GM21786 (cell line): ENCODE measurements around the gene GPRC5A.

ENCODE experiments used
- ATAC-seq: cut with Tn5 transposase; IDR thresholded peaks from one replicate; pipeline ENCODE4 v1.9.1; 2021; ENCODE audit not compliant: unreplicated experiment

The GPRC5A gene

DNA sequence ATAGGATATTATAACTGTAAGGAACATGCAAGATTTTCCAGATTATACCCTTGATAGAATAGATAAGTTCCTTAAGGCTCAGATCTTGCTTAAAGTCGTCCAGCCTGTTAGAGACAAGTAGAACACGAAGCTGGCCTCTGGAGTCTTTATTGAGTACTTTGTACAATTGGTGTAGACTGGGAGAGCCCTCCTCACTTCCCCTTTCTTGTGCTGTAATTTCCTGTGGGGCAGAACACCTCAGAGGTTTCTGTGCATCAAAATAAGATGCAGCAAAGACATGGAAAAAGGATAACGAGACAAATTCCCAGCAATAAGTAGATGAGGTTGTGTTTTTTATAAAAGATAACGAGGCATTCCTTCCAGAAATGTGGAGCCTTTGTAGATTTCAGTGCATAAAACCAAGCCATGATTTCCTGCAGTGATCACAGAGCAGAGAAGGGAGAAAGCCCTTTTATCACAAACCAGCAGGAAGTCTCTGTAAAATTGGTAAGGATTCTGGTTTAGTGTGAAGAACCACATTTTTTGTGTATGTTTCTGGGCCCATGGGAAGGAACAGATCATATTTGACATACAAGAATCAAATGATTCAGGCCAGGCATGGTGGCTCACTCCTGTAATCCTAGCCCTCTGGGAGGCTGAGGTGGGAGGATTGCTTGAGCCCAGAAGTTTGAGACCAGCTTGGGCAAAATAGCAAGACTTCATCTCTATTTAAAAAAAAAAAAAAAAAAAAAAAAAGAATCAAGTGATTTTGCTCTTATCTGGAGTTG, 18.0 kb downstream of the GPRC5A start:
- ATAC-seq: peak; percentile 55

DNA sequence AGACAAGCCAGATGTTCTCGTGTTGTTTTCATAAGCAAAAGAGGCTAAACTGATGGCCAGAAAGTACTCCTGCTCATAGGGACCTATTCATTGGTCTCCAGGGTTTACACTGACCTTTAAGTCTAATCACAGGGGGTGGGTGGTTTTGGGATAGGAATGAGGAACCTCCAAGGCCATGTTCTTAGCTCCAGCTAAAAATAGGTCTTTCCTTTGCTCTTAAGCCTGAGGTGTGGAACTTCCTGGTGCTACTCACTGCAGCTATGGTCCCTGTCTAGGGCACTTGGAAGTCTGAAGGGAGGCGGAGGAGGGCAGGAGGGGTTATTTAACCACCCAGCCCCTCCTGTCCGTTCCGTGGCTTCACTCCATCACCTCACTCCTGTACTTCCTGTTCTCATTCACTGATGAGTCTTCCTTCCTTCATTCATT, 18.6 kb downstream of the GPRC5A start:
- ATAC-seq: no peak

DNA sequence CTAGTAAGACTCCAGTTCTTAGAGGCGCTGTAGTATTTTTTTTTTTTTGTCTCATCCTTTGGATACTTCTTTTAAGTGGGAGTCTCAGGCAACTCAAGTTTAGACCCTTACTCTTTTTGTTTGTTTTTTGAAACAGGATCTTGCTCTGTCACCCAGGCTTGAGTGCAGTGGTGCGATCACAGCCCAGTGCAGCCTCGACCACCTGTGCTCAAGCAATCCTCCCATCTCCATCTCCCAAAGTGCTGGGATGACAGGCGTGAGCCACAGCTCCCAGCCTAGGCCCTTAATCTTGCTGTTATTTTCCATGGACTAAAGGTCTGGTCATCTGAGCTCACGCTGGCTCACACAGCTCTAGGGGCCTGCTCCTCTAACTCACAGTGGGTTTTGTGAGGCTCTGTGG, 21.3 kb downstream of the GPRC5A start:
- ATAC-seq: no peak

DNA sequence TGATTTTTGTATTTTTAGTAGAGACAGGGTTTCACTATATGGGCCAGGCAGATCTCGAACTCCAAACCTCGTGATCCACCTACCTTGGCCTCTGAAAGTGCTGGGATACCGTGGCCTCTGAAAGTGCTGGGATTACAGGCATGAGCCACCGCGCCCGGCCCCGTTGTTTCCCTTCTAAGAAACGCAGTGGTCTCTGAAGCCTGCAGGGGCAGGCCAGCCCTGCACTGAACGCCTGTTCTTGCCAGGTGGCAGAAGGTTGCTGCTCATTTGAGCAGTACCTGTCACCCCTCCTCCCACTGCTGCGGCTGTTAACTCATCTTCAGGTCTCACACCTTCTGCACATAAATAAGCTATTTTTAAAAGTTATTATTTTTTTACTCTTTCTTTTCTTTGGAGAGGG, 24.3 kb downstream of the GPRC5A start:
- ATAC-seq: no peak

DNA sequence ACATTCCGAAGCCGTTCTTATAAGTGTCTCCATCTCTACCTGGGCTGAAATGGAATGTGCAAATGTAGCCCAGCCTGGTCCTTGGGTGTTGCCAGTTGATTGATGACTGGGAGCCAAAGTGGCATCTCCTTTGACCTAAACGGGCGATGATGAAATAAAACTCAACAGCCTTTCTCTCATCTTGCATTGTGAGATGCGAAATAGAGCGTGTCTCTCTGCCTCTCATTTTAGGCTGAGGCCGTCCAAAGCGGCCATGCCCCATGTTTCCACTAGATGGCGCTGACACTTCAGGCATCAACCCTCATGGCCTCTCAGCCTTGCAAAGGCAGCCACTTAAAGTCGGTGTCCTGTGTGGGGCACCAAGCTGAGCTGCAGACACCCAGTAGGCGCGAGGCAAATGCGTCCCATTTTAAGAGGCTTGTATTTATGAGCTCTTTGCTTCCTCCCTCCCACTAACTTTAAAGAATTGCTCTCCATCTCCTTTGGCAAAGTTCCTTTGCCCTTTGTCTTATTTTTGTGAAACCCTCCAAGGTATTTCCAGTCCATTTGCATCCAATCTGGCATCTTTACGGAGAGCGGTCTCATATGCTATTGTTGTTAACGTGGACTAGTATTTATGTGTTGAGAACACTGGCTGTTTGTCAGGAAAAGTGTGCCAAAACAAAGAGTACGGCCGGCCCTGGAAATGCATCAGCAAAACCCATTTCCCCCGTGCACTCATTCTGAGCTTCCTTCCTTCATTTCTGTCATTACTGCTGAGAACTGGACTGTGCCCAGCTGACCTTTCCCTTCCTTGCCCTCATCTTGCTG, 25.0 kb downstream of the GPRC5A start:
- ATAC-seq: peak; percentile 97

DNA sequence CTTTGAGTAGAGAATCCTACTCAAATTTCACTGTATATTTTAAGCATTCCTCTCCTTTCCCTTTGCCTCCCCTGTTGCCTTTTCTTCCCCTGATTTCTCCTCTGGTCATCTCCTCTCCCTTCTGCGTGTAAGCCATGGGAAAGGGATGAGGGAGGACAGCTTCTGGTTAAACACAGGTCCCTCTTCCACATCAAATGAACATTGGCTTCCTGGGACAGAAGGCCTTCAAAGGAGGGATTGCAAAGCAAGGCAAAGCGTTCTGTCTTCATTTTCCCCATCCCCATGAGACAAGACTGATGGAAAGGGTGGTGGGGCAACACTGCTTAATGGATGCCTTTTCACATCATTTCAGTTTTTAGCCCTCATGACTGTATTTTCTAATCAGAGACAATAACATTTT, 26.2 kb downstream of the GPRC5A start:
- ATAC-seq: no peak

DNA sequence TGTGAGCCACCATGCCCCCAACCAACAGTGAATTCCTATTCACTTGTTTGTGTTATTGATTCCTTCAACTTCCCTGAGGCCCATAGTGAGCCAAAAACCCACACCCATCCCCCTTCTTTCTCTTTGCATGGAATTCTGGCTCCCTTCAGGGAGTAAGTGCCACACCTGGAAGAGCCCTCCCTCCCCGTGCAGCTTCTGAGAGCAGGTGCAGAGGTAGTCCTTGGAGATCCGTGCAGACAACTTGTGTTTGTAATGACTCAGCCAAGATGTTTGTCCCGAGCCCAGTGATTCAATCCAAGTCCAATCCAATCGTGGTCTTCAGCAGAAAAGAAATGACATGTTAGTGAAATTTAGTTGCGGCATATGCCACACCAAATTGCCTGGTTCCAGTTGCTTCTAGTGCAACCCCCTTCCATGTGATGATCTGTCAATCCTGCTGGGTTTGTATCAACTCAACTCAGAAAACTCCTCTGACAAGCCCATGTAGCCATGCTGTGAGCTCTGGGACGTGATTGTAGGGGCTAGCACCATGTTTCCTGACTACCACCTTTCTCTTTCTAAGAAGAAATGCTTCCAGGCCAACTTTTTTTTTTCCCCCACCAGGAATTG, 27.5 kb downstream of the GPRC5A start:
- no peak for ATAC-seq

DNA sequence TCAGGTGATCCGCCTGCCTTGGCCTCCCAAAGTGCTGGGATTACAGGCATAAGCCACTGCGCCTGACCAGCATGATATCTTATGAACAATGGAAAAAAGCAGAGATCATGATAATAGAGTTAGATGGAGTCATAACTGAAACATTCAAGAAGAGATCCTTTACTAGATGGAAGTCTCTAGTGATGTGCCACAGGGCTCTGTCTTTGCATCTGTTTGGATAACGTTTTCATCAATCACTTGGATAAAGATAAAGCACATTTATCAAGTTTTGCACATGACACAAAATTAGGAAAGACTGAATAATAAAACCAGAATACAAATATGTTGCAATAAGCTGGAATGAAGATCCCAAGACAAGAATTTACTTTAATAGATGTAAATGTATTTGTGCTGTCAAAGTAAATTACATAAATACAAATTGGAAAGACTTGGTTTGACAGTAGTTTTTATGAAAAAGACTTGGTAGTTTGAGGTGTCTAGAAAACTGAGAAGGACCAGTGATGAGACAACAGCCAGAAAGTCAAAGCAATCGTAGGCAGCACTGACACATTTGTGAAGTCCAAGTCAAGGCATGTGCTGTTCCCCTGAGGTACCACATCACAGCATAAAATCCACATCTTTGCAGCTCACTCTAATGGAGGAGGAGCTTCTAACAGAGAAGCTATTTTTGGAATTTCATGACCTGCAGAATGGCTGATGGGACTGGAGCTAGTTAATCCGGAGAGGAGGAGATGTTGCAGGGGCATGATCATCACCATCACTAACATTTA, 28.5 kb downstream of the GPRC5A start:
- no peak for ATAC-seq

DNA sequence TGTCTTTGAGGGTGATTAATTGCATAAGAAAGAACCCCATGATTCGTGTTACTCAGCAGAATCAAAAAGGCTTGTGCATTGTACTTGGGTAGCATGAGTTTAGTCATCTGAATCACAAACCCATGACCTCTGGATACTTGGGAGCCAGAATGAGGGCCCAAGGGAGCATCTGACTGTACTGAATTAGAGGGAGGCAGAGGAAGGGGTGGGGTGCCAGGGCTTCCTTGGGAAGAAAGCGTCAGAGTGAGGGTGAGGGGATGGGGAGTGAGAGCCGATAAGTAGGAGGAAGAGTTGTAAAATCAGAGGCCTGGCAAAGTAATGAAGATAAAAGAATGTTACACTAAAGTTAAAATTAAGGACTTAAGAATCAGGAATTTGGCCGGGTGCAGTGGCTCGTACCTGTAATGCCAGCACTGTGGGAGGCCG, 30.8 kb downstream of the GPRC5A start:
- no peak for ATAC-seq

DNA sequence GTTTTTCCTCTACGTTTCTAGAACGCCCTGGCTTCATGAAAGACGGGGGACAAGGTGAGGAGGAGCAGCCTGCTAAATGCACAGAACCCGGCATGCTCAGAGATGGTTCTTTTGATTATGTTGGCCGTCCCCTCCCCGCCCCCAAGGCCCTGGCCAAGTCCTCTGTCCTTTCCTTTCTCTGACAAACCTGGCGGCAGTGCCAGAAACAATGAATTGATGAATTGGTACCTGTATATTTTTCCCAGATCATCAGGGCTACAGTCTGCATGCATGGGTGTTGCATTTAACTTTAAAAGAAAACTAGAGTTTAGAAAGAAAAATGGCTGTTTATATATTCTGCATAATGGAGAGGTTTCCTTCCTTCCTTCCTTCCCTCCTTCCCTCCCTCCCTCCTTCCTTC, 31.6 kb downstream of the GPRC5A start:
- ATAC-seq: no peak

DNA sequence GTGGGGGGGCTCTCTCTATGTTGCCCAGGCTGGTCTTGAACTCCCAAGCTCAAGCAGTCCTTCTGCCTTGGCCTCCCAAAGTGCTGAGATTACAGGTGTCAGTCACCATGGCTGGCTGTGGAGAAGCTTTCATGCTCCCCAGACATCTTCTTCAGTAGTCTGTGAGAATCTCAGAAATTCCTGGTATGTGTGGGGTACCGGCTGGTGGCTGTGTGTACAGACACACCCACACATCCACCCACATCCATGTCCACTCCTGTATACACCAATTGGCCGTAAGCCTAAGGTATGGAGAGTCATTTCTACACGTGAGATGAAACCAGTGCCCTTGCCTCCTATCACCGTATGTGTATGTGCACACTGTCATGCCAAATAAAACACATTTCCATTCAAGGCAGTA, 32.8 kb downstream of the GPRC5A start:
- no peak for ATAC-seq

DNA sequence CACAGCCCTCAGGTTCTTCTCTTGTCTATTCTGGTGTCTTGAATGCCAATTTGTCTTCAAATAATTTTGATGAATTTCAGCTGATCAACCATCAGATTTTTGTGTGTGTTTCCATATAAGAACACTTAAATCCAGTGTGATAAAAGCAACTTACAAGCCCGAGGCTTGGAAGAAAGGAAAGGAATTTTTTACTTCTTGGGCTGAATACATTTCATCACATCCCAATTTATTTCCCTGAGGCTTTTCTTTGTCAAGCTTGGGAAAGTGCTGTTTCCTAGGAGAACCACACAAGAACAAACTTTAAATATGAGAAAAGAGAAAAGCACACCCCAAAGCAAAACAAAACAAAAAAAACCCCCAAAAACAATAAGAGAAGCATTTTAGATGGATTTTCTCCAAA, 34.0 kb downstream of the GPRC5A start:
- no peak for ATAC-seq

DNA sequence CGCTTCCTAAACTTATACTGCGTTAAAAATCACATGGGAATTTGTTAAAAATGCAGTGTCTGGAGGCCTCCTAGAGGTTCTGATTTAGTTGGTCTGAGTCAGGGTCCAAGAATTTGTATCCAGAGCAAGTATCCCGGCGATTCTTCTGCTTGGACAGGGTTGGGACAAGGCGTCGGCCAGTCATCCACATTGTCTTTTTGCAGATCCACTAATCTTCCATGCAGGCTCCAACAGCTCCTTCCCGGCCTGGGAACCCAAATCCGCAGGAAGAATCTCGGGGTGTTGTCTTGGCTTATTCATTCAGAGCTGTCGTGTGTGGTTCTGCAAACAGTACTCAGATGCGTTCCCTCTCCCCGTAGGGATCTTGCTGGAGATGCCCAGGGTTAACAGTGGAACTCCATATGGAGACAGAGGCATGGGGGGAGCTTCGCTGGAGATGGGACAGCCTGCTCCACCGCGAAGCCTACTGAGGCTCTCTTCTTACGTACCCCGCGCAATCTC, 35.3 kb downstream of the GPRC5A start:
- ATAC-seq: no peak

DNA sequence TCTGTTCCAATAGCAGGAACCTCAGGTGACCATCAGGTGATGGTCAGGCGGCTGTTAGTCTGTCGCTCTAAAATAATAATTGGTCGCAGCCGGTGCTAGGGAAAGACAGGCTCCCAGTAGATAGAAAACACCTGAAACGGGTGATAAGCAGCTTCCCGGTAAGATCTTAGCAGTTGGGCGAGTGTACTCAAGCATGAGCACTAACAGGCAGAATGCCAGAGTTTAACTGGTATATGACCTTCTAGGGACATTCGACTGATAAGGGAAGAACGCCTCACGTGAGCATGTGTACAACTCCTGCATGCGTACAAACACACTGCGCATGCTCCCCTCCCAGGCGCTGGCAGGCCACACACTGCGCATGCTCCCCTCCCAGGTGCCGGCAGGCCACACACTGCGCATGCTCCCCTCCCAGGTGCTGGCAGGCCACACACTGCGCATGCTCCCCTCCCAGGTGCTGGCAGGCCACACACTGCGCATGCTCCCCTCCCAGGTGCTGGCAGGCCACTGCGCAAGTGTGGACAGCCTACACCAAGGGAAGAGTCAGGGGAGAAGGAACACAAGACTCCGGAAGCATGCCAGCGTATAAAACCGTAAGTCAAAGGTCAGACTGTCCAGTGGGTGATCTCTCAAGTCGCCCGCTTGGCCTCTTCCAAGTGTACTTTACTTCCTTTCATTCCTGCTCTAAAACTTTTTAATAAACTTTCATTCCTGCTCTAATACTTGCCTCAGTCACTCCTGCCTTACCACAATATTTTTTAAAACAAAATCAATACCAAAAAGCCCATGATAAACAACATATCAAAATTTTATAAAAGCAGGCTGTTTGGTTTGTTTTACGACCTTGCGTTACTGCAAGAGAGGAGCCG, 36.1 kb downstream of the GPRC5A start:
- no peak for ATAC-seq

DNA sequence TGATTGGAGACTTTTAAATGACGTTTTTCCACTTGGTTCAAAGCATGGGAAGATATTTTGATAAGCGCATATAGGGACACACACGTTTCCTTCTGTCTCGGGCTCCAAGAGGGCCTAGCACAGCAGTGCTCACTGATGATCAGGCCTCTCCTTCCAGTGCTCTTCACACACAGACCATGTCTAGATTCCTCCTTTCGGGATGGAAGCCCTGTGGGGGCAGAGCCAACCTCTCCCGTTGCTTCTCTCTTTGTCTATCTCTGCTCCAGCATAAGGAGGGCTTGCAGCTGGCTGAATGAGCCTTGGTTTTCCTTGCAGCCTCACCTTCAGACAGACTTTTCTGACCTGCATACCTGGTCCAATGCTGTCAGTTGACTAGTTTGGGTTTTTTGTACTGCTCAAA, 38.3 kb downstream of the GPRC5A start:
- no peak for ATAC-seq

DNA sequence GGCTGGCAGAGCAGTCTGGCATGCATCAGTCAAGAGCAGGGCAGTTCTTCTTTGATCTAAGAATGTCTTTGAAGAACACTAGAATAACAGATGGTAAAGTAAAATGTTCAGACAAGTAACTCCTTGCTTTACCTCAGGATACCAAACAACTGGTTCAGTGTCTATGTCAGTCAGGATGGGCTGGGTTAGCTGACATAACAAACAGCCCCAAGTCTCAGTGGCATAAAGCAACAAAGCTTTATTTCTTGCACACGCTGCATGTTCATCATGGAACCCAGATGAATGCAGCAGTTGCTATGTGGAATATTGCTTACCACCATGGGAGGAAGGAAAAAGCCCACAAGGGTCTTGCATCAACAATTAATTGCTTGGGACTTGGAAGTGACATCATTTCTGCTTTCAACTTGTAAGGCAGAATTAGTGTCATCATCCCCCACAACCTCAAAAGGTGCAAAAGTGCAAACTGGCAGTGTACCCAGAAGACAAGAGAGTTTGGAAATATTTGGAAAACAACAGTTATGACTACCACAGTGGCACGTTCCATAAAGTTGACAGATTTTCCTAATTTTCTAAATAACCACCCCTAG, 39.4 kb downstream of the GPRC5A start:
- no peak for ATAC-seq

DNA sequence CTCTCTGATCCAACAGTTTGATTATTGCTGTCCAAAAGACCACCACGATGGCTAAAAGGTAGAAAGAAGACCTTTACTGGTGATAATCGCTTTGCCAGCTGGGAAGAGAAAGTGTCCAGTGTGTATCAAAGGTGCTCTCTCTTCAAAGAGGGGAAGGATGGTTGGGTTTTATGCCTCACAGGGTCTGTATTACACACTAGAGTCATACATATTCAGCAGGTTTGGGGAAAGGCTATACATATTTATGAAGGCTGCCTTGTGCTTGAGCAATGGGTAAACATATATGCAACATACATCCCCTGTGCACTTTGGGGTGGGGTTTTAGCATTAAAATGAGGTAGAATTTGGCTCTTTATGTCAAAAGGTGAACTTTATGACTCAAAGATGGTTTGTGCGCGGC, 42.4 kb downstream of the GPRC5A start:
- no peak for ATAC-seq

DNA sequence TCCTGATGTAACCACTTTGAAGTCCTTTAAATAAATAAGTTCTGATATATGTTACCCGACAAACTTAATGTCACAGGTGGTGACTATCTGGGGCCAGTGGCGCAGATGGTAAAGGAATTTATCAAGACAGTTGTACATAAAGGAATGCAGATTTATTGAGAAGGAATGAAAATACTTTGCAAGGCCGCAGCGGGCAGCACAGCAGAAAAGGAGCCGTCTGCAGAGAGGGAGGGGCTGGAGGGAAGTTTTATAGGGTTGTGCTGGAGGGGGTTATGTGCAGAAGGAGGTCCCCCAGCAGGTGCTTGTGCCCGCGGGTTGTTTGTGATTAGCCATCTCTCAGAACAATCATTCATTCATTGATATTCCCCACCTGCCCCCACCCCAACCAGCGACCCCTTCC, 43.2 kb downstream of the GPRC5A start:
- no peak for ATAC-seq

DNA sequence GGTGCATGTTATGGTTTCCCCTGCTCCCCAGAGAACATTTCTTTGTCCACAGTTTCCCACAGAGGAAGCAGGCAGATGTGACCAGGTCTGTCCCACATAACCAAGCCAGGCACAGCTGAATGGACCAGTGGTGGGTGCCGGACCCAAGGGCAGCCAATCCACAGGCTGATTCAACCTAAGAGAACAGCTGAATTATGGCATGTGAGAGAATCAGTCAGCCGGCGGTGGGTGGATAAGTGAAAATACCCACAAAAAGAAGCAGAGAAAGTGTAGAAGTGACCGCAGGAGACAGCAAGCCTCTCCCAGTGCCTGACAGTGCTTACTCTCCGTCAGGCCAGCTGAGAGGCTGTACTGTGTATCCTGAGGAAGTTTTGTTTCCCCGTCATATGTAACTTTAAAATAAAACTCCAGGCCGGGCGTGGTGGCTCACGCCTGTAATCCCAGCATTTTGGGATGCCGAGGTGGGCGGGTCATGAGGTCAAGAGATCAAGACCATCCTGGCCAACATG, 45.7 kb downstream of the GPRC5A start:
- no peak for ATAC-seq

DNA sequence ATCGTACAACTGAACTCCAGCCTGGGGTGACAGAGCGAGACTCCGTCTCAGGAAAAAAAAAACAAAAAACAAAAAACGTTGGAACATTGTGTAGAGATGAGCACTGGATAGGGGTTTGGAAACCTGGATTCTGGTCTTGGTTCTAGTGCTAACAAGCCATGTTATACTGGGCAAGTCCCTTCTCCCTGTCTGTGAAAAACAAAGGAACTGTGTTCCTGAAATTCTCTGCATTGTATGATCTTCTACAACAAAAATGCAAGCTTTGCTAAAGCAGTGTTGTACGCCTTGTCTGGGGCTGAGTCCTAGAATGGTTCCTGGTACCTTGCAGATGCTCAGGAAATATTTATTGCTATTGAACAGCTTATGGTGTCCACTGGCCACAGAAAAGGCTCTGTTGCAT, 47.2 kb downstream of the GPRC5A start:
- ATAC-seq: no peak
